ENCODE data around the gene SASH3.
A peak's percentile ranks its signal among the peaks of the same experiment; 100 is the strongest.

Gene SASH3

DNA sequence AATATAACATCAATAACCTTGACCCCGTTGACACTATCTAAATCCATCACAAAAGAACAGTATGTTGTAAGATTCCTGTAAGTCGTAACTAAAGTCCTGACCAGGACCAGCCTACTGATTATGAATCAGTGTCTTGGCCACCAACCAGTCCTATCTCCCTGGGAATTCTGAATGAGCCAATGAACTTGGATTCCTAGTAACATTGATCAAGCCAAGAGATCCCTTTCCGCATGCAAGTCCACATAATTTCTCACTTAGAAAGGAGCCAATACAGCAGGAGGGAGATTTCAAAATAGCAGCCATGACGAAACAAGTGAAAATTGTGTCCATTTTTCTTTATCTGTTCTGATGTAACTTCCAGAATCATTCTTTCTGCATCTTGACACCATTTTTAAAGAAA, 31.4 kb upstream of the SASH3 start:
- ATAC-seq (ENCODE audit: insufficient read depth, low read depth), result no peak
- no peak for DNase-seq
- Histone ChIP-seq H3K4me1 (ENCODE audit: insufficient read depth, low read length) (peaks cover 45% of the 10 kb centered on the region), H3K9me3 (ENCODE audit: insufficient read depth, low read length, severe bottlenecking) (no peaks in the 10 kb centered on the region), H3K36me3 (ENCODE audit: insufficient read depth, low read length) (no peaks in the 10 kb centered on the region), H3K27ac (ENCODE audit: low read length) (peak overlapping the region; percentile 97), H3K4me2 (ENCODE audit: insufficient read depth, low read length) (no peak overlapping the region), H2AFZ (ENCODE audit: low read depth, low read length) (no peak overlapping the region), H4K20me1 (ENCODE audit: insufficient read depth, low read length) (no peaks in the 10 kb centered on the region), H3K9ac (ENCODE audit: low read depth, low read length) (no peak overlapping the region), H3K4me3 (ENCODE audit: low read depth in 1 of 2, low read length in 2 of 2) (no peak overlapping the region), H3K27me3 (ENCODE audit: insufficient read depth, low read length, poor library complexity) (no peaks in the 10 kb centered on the region), H3K79me2 (ENCODE audit: insufficient read depth, low read length) (peaks cover 11% of the 10 kb centered on the region)
- TF ChIP-seq, protein P1, sequence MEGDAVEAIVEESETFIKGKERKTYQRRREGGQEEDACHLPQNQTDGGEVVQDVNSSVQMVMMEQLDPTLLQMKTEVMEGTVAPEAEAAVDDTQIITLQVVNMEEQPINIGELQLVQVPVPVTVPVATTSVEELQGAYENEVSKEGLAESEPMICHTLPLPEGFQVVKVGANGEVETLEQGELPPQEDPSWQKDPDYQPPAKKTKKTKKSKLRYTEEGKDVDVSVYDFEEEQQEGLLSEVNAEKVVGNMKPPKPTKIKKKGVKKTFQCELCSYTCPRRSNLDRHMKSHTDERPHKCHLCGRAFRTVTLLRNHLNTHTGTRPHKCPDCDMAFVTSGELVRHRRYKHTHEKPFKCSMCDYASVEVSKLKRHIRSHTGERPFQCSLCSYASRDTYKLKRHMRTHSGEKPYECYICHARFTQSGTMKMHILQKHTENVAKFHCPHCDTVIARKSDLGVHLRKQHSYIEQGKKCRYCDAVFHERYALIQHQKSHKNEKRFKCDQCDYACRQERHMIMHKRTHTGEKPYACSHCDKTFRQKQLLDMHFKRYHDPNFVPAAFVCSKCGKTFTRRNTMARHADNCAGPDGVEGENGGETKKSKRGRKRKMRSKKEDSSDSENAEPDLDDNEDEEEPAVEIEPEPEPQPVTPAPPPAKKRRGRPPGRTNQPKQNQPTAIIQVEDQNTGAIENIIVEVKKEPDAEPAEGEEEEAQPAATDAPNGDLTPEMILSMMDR (IDR thresholded peaks at IDR 0.05; ENCODE audit: borderline replicate concordance, extremely low read depth, low read length, poor library complexity, severe bottlenecking), result no peak
- no peak for TF ChIP-seq EZH2 (IDR thresholded peaks at IDR 0.05; ENCODE audit: borderline replicate concordance, low read depth, low read length, severe bottlenecking)

DNA sequence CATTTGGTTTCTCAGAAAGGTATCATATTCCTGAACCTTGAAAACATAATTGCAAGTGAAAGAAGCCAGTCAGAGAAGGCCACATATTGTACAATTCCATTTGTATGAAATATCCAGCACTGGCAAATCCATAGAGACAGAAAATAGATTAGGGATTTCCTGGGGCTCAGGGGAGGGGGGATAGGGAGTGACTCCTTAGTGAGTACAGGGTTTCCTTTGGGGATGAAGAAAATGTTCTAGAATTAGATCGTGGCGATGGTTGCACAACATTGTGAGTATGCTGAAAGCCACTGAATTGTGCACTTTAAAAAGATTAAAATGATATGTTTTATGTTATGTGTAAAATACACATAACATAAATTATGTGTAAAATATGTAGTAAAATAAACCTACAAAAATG, 30.7 kb upstream of the SASH3 start:
- Histone ChIP-seq H3K27ac (ENCODE audit: low read length) (no peak overlapping the region; the same call in 1 of the 2 replicates), H4K20me1 (ENCODE audit: insufficient read depth, low read length) (no peaks in the 10 kb centered on the region), H3K36me3 (ENCODE audit: insufficient read depth, low read length) (no peaks in the 10 kb centered on the region), H3K79me2 (ENCODE audit: insufficient read depth, low read length) (peaks cover 11% of the 10 kb centered on the region), H3K4me1 (ENCODE audit: insufficient read depth, low read length) (peaks cover 43% of the 10 kb centered on the region), H3K27me3 (ENCODE audit: insufficient read depth, low read length, poor library complexity) (no peaks in the 10 kb centered on the region), H3K4me2 (ENCODE audit: insufficient read depth, low read length) (no peak overlapping the region), H3K9me3 (ENCODE audit: insufficient read depth, low read length, severe bottlenecking) (no peaks in the 10 kb centered on the region), H3K4me3 (ENCODE audit: low read depth in 1 of 2, low read length in 2 of 2) (no peak overlapping the region), H3K9ac (ENCODE audit: low read depth, low read length) (no peak overlapping the region), H2AFZ (ENCODE audit: low read depth, low read length) (no peak overlapping the region)
- ATAC-seq (ENCODE audit: insufficient read depth, low read depth), result no peak
- DNase-seq, result no peak
- TF ChIP-seq, protein P1 (IDR thresholded peaks at IDR 0.05; ENCODE audit: borderline replicate concordance, extremely low read depth, low read length, poor library complexity, severe bottlenecking), result no peak
- no peak for TF ChIP-seq EZH2 (IDR thresholded peaks at IDR 0.05; ENCODE audit: borderline replicate concordance, low read depth, low read length, severe bottlenecking)

DNA sequence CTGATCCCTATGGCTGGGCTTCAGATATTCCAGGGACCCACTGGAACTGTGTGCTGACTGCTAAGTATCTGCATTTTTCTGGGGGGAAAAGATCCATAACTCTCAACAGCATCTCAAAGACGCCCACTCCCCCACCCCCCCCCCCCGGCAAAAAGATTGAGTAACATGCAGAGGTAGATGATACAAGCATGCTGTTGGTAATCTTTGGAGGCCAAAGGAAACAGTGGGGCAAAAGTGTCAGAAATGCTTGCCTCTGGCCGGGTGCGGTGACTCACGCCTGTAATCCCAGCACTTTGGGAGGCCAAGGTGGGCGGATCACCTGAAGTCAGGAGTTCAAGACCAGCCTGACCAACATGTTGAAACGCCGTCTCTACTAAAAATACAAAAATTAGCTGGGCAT, 28.8 kb upstream of the SASH3 start:
- no peaks in the 10 kb centered on the region for H3K27me3 ChIP-seq (ENCODE audit: insufficient read depth, low read length, poor library complexity)
- H4K20me1 ChIP-seq (ENCODE audit: insufficient read depth, low read length), result no peaks in the 10 kb centered on the region
- peak overlapping the region; percentile 76 for H3K27ac ChIP-seq (ENCODE audit: low read length)
- TF ChIP-seq EZH2 (IDR thresholded peaks at IDR 0.05; ENCODE audit: borderline replicate concordance, low read depth, low read length, severe bottlenecking), result no peak
- TF ChIP-seq, protein P1 (IDR thresholded peaks at IDR 0.05; ENCODE audit: borderline replicate concordance, extremely low read depth, low read length, poor library complexity, severe bottlenecking), result no peak
- no peak for DNase-seq
- H2AFZ ChIP-seq (ENCODE audit: low read depth, low read length), result no peak overlapping the region
- no peak overlapping the region for H3K4me2 ChIP-seq (ENCODE audit: insufficient read depth, low read length)
- no peak for ATAC-seq (ENCODE audit: insufficient read depth, low read depth)
- peaks cover 11% of the 10 kb centered on the region for H3K79me2 ChIP-seq (ENCODE audit: insufficient read depth, low read length)
- no peak overlapping the region for H3K9ac ChIP-seq (ENCODE audit: low read depth, low read length)
- H3K4me3 ChIP-seq (ENCODE audit: low read depth in 1 of 2, low read length in 2 of 2), result no peak overlapping the region
- H3K4me1 ChIP-seq (ENCODE audit: insufficient read depth, low read length), result peaks cover 43% of the 10 kb centered on the region
- H3K36me3 ChIP-seq (ENCODE audit: insufficient read depth, low read length), result no peaks in the 10 kb centered on the region
- no peaks in the 10 kb centered on the region for H3K9me3 ChIP-seq (ENCODE audit: insufficient read depth, low read length, severe bottlenecking)

Measured in DND-41 (cell line).